GM18861 (cell line): ENCODE results near the gene GPR75.

Experiments
- ATAC-seq: cut with Tn5 transposase; IDR thresholded peaks from one replicate; pipeline ENCODE4 v1.9.1; 2021; ENCODE audit not compliant: unreplicated experiment

The GPR75 gene

GRCh38 chr2:53811601-53812000 is 48.2 kb downstream of the GPR75 start:
- no peak for ATAC-seq
